Lower leg skin (tissue), 4 donors: ENCODE data around the gene SEC14L1. TPM values are rescaled to one million over a fixed set of nuclear protein-coding genes. Genes with fewer than 3 reads are reported as not detected.
"Not testable (repeated sequence)": the region's sequence is repeated elsewhere in the genome, so short reads cannot be mapped to it uniquely, and the experiment has no call there.

Source experiments
- DNase-seq, 2 donors: peaks; one replicate each; pipeline ENCODE4 v3.0.0-alpha.2; 2019; ENCODE audit warnings: low spot score in 2 of 2
- H3K4me3 ChIP-seq: fragments of 200-600 bp; sonication (generic); 2 replicates; pipeline ENCODE4 v1.5.1; 2017; ENCODE audit warnings: mild to moderate bottlenecking, low read depth; ENCODE audit not compliant: poor library complexity, severe bottlenecking
- CTCF ChIP-seq, 3 donors: fragments of 450-650 bp; IDR thresholded peaks; one replicate each; pipeline ENCODE4 v1.5.1; 2016; ENCODE audit warnings: antibody characterized with exemption in 3 of 3, mild to moderate bottlenecking in 3 of 3, moderate library complexity in 2 of 3
- POLR2A ChIP-seq, 2 donors: fragments of 450-650 bp; IDR thresholded peaks; one replicate each; pipeline ENCODE4 v1.6.1; 2016 to 2017; ENCODE audit warnings: antibody characterized with exemption in 2 of 2, mild to moderate bottlenecking in 1 of 2, moderate library complexity in 1 of 2
- WGBS, 2 donors: methylation state at CpG; one replicate each; pipeline ENCODE4 v1.1.5; 2018; 5-methylcytosine and 5-hydroxymethylcytosine counted together
- intact Hi-C: fragments of 100-400 bp; cut with DNase I; formaldehyde crosslinking; loops from one replicate; pipeline ENCODE4 v1.15.0; 2023; ENCODE audit warnings: low total_unique reads
- total RNA-seq, 4 donors: library from RNA; depleted of rRNA; stranded (reverse); fragments of >200 nt; gene quantifications; one replicate each; pipeline ENCODE4 v1.1.0, GENCODE V29; 2016

The SEC14L1 gene
- total RNA-seq, 4 donors from 2014 or later: 19.1 to 59.5 (median 46.3) TPM

DNA sequence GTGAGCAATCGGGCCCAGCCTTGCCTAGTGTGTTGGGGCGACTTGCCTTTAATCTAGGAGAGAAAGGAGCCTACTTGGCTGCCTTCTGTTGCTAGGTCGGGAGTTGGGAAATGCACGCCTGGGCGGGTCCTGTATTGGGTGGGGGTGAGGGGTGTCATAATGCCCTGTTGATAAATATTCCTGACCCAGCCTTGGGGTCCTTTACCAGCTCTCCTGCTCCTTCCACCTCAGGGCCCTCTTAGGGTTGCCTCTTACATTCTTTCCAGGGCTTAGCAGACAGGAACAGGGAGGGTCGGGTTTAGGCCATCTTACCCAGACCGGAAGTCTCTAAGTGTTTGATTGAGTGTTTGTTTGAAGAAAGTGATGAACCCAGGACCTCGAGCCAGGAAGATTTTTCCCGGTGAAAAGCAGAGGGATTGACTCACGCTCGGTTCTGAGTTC, 112.9 kb downstream of the SEC14L1 start:
- H3K4me3 ChIP-seq: no peak overlapping the region
- DNase-seq: no peak
- WGBS, 2 donors: 76 to 78% methylated on average over 11 of the region's 11 CpGs
- intact Hi-C loops: no loop called here
- TF ChIP-seq CTCF (IDR thresholded peaks at IDR 0.05) (no peak), POLR2A (IDR thresholded peaks at IDR 0.05) (no peak)

- no peak overlapping the region for H3K4me3 ChIP-seq
- intact Hi-C loops: no loop called here
- no peak for DNase-seq
- 41 to 50% methylated on average over 24 to 25 of the region's 25 CpGs for WGBS, 2 donors
- TF ChIP-seq CTCF (IDR thresholded peaks at IDR 0.05) (no peak), POLR2A (IDR thresholded peaks at IDR 0.05) (no peak)
Observed at GRCh38 chr17:77254951-77255825, 114.4 kb downstream of the SEC14L1 start.

GRCh38 chr17:77255970-77256369, 115.2 kb downstream of the SEC14L1 start:
- intact Hi-C loops, H3K4me3 ChIP-seq, DNase-seq: not testable (repeated sequence)
- WGBS, 2 donors: 82 to 87% methylated on average over 3 to 4 of the region's 14 CpGs

DNA sequence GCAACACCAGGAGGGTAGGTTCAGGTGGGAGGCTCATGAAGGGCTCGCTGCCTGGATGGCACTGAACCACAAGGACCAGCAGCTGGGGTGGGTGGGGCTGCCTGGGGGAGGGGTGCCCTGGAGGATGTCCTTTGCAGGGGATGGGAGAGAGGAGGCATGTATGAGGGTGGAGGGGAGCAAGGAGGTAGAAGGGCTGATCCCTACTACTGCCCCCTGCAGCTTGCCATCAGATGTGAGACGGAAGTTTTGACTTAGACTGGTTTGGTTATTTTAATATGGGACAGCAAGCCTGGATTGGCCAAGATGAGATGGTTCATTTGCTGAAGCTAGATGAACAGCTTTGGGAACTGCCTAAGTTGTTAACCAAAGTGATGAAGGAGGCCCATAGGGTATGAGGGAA, 115.9 kb downstream of the SEC14L1 start:
- no peak for TF ChIP-seq POLR2A (IDR thresholded peaks at IDR 0.05)
- TF ChIP-seq CTCF (IDR thresholded peaks at IDR 0.05): no peak
- intact Hi-C loops: no loop called here

DNA sequence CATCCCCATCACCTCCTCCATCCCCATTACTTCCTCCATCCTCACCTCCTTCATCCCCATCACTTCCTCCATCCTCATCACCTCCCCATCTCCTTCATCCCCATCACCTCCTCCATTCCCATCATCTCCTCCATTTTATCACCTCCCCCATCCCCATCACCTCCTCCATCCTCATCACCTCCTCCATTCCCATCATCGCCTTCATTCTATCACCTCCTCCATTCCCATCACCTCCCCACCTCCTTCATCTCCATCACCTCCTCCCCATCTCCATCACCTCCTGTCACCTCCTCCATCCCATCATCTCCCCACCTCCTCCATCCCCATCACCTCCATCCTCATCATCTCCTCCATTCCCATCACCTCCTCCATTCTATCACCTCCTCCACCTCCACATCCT, 116.4 kb downstream of the SEC14L1 start:
- intact Hi-C loops: no loop called here
- TF ChIP-seq POLR2A (IDR thresholded peaks at IDR 0.05) (no peak), CTCF (IDR thresholded peaks at IDR 0.05) (no peak)
- H3K4me3 ChIP-seq: no peak overlapping the region
- no peak for DNase-seq
- 96 to 100% methylated on average over 1 of the region's 1 CpG for WGBS, 2 donors

More for the DNA sequence above, 115.9 kb downstream of the SEC14L1 start:
- 50 to 80% methylated on average over 2 of the region's 2 CpGs for WGBS, 2 donors
- no peak overlapping the region for H3K4me3 ChIP-seq
- no peak for DNase-seq

- 89 to 92% methylated on average over 27 of the region's 27 CpGs for WGBS, 2 donors
- H3K4me3 ChIP-seq: no peak overlapping the region
- intact Hi-C loops: no loop called here
- DNase-seq: no peak
- no peak for TF ChIP-seq POLR2A (IDR thresholded peaks at IDR 0.05)
- no peak for TF ChIP-seq CTCF (IDR thresholded peaks at IDR 0.05)
Observed at GRCh38 chr17:77257596-77258458, 117.1 kb downstream of the SEC14L1 start.
